Omental fat pad (tissue), 4 donors: ENCODE results near the gene NMRAL1. TPM values are rescaled to one million over a fixed set of nuclear protein-coding genes. Genes with fewer than 3 reads are reported as not detected.

Experiments
- ATAC-seq: fragments of 150-250 bp; one replicate; pipeline ENCODE4 v1.9.1; 2016; ENCODE audit warnings: mild to moderate bottlenecking, moderate library complexity; ENCODE audit not compliant: low FRiP score
- DNase-seq: peaks from one replicate; pipeline ENCODE4 v3.0.0-alpha.2; 2019; ENCODE audit warnings: low spot score
- small RNA-seq: library from RNA; depleted of rRNA; stranded (forward); fragments of <200 nt; gene quantifications from one replicate; pipeline ENCODE3, GENCODE V24; 2016
- total RNA-seq, 4 donors: library from RNA; depleted of rRNA; stranded (reverse); fragments of >200 nt; gene quantifications; one replicate each; pipeline ENCODE4 v1.1.0, GENCODE V29; 2016
- TF ChIP-seq, protein P1 (sequence below), 3 donors: fragments of 450-650 bp; IDR thresholded peaks; one replicate each; pipeline ENCODE4 v1.5.1; 2016 to 2017; ENCODE audit warnings: antibody characterized with exemption in 3 of 3, mild to moderate bottlenecking in 3 of 3, moderate library complexity in 2 of 3

The NMRAL1 gene
- total RNA-seq, 4 donors from 2014 or later, result 27.9 to 56.8 (median 44.5) TPM

DNA sequence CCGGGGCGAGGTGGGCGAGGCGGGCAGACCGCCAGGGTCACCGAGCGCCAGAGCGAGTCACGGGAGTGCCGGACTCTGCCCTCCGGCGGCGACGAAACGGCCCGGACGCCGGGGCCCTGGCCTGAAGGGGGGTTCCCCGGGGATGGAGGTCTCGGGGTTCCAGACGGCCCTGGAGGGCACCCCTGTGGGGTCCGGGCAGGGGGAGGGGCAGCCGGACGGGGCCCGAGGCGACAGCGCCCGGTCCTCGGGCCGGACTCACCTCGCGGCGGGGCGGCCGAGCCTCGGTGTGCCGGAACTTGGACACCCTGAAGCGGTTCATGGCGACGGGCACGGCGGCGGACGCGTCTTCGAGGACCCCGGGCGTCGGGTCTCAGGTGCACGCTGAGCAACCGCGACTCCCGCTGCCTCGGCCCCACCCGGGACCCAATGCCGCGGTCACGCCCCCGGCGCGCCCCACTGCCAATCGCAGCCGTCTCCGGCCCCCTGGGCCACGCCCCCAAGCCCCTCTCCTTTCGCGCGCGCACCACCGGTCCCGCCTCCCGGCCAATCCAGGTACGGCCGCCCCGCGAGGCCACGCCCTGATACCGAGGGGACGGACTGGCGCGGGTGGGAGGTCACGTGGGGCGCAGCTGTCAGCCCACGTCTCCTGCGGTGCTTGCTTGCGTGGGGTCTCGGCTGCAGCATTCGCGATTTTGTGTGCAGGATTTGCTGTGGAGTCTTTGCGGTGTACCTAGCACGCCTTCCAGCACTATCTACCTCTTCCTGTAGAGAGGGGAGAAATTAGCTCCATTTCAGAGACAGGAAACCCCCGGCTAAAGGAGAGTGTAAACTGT is 58.0 kb downstream of the NMRAL1 start, which contains the start of gene CORO7:
TSS of gene CORO7 (minus strand) at position 397 of the 833 bp plus-strand sequence. CDS start at position 319, 78 bp downstream.
- peak; percentile 85 for DNase-seq
- TF ChIP-seq, protein P1, sequence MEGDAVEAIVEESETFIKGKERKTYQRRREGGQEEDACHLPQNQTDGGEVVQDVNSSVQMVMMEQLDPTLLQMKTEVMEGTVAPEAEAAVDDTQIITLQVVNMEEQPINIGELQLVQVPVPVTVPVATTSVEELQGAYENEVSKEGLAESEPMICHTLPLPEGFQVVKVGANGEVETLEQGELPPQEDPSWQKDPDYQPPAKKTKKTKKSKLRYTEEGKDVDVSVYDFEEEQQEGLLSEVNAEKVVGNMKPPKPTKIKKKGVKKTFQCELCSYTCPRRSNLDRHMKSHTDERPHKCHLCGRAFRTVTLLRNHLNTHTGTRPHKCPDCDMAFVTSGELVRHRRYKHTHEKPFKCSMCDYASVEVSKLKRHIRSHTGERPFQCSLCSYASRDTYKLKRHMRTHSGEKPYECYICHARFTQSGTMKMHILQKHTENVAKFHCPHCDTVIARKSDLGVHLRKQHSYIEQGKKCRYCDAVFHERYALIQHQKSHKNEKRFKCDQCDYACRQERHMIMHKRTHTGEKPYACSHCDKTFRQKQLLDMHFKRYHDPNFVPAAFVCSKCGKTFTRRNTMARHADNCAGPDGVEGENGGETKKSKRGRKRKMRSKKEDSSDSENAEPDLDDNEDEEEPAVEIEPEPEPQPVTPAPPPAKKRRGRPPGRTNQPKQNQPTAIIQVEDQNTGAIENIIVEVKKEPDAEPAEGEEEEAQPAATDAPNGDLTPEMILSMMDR (IDR thresholded peaks at IDR 0.05), result no peak
- peak; percentile 95 for ATAC-seq

DNA sequence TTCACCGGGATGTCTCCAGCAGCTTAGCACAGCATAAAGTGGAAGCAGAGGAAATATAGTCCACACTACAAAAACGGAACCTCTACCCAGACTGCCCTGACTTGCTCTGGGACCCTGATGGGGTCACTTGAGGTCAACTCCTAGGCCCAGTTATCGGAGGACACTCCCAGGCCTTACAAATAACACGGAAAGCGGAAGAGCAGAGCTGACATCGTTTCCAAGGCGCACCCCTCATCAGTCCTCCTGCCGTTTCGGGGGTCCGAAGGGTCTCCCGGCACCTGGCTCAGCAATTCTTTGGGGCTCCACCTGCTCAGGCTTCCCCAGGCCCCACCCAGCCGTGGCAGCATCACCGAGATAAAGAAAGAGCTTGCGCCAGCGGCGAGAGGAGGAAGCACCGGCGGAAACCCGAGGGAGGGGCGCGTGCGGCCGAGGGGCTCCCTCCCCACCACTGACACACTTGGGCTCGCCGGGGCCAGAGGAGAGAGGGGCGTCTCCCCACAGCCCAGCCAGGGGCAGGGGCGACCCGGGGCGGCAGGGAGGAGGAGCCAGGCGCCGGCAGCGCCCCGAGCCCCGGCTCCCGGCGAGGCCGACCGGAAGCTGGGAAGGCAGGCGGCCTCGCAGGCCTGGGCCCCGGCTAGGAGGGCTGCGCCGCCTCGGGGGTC is 58.8 kb downstream of the NMRAL1 start:
- no peak for DNase-seq
- peak; percentile 29 for ATAC-seq
- TF ChIP-seq, protein P1 (IDR thresholded peaks at IDR 0.05), result no peak

DNA sequence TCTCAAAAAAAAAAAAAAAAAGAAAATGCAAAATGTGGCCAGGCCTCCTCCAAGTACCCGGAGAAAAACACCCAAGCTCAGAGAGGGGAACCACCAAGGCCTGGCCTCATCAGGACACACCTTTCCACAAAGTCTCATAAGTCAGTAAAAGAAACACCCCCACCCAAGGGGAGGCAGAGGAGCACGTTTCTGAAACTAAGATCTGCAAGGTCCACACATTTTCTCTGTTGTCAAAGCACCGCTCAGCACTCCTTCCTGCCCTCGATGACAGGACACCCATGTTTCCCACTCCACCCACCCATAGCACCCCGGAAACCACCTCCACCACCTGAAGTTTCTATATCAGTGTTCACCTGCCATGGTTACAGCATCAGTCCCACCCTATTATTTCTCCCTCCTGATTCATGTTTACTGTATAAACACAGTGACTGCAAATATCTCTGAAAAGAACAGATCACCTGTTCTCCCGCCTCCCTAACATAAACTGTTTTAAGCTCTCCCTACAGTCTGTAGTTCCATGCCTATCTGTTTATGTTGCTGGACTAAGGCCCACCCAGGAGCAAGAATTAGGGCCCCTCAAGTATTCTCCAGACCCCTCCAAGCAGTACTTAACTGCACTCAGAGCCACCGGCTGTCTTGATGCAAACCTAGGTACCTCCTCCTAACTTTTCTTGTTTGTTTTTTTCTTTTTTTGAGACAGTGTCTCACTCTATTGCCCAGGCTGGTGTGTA is 60.1 kb downstream of the NMRAL1 start:
- ATAC-seq (no peak), DNase-seq (no peak)
- TF ChIP-seq, protein P1 (IDR thresholded peaks at IDR 0.05), result no peak

DNA sequence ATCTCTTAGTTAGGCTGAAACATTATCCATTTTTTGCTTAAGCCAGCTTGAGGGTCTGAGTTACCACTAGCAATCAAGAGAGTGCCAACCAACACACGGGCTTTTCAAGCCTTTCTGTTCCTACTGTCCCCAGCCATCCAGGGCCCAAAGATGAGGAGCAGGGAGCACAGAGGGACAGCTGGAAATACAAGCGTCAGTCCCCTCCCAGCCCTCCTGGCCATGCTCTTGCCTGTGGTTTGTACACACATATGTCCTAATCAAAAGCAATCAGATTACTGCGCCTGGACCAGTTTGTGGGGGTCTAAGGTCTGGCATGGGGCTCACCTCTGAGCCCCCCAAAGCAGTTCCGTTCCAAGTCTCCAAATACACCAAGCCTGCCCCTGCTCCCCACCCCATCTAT is 61.6 kb downstream of the NMRAL1 start:
- TF ChIP-seq, protein P1 (IDR thresholded peaks at IDR 0.05), result no peak
- no peak for DNase-seq
- ATAC-seq, result no peak

DNA sequence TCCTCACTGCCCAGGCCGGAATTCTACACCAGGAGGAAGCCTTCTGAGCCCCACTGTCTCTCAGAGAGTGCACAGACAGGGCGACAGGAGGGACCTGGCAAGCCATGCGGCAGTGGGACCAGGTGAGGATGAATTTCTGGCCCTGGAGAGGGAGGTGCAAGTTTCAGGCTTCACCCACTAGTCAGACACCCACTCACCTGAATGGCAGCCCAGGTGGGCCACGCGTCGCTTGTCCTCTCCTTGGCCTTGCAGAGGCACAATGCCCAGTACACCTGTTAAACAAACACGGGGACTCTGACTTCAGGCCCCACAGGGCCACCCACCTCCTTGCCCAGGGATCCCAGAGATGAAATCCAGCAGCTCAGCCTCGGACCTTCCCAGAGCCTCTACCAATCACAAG is 62.3 kb downstream of the NMRAL1 start:
- ATAC-seq, result no peak
- TF ChIP-seq, protein P1 (IDR thresholded peaks at IDR 0.05), result no peak
- no peak for DNase-seq

Small RNA genes lying within 50 kb of the gene (small RNA-seq; reads per million reads assigned to genes)
- gene AC012676.2, result not detected

Other genes with a start within 250 kb of the NMRAL1 start
- 1 to 10 TPM in 3 of 4 donors, under 1 TPM in 1; 0.84 to 4.4 (median 1.9) TPM for gene SRL, start 232.5 kb downstream of the NMRAL1 start, total RNA-seq
- gene TFAP4, start 201.6 kb downstream of the NMRAL1 start, total RNA-seq, result 10 to 100 TPM in 1 of 4 donors, 1 to 10 TPM in 3; 2.9 to 16.9 (median 4.7) TPM
- gene GLIS2, start 158.6 kb downstream of the NMRAL1 start, total RNA-seq, result 1 to 10 TPM; 1.9 to 4.9 (median 3.0) TPM
- gene PAM16, start 123.3 kb downstream of the NMRAL1 start, total RNA-seq, result 10 to 100 TPM; 32.7 to 53.9 (median 41.8) TPM
- gene VASN, start 102.8 kb downstream of the NMRAL1 start, total RNA-seq, result 10 to 100 TPM; 10.8 to 40.0 (median 25.8) TPM
- gene CORO7, start 58.0 kb downstream of the NMRAL1 start, total RNA-seq, result 10 to 100 TPM; 15.1 to 46.3 (median 27.5) TPM
- gene DNAJA3, start 48.8 kb downstream of the NMRAL1 start, total RNA-seq, result 10 to 100 TPM; 40.5 to 47.1 (median 42.3) TPM
- 100 to 1,000 TPM in 1 of 4 donors, 10 to 100 TPM in 3; 82.8 to 105 (median 96.5) TPM for gene HMOX2, start 1.8 kb upstream of the NMRAL1 start, total RNA-seq
- gene CDIP1, start 64.1 kb upstream of the NMRAL1 start, total RNA-seq, result 10 to 100 TPM; 12.7 to 18.8 (median 14.2) TPM
- under 1 TPM in 2 of 4 donors, not detected in 2; 0.19 to 0.36 TPM for gene C16orf96, start 81.7 kb upstream of the NMRAL1 start, total RNA-seq
- gene UBALD1, start 140.3 kb upstream of the NMRAL1 start, total RNA-seq, result 10 to 100 TPM in 1 of 4 donors, 1 to 10 TPM in 3; 5.5 to 16.3 (median 6.7) TPM
- 10 to 100 TPM; 26.4 to 51.8 (median 31.4) TPM for gene MGRN1, start 150.2 kb upstream of the NMRAL1 start, total RNA-seq
- gene NUDT16L1, start 218.9 kb upstream of the NMRAL1 start, total RNA-seq, result 10 to 100 TPM; 12.4 to 26.8 (median 20.9) TPM